ENCODE measurements around the gene JAK2. TPM values are rescaled to one million over a fixed set of nuclear protein-coding genes. Genes with fewer than 3 reads are reported as not detected.
A peak's percentile ranks its signal among the peaks of the same experiment; 100 is the strongest.

Gene JAK2
- total RNA-seq, 2 donors from 2014 or later = 10.4 to 12.3 TPM

- DNase-seq = no peak
- Histone ChIP-seq H3K36me3 (ENCODE audit: control insufficient read depth, insufficient read depth, low read length) (no peaks in the 10 kb centered on the region), H3K27me3 (ENCODE audit: control insufficient read depth, insufficient read depth, low read length, poor library complexity, severe bottlenecking) (peaks cover 8% of the 10 kb centered on the region), H3K9me3 (ENCODE audit: control insufficient read depth, low read length) (no peaks in the 10 kb centered on the region), H3K9ac (ENCODE audit: extremely low read depth, low read length, poor library complexity, severe bottlenecking) (no peak overlapping the region), H3K27ac (ENCODE audit: low read depth, low read length) (no peak overlapping the region), H3K4me1 (ENCODE audit: control insufficient read depth, insufficient read depth, low read length) (no peaks in the 10 kb centered on the region), H3K4me3 (ENCODE audit: low read length) (no peak overlapping the region)
- Mint-ChIP-seq H3K4me1 (peaks cover 8% of the 10 kb centered on the region), H3K9me3 (no peaks in the 10 kb centered on the region), H3K36me3 (ENCODE audit: low read depth) (no peaks in the 10 kb centered on the region), H3K27me3 (ENCODE audit: insufficient read depth) (peaks cover 22% of the 10 kb centered on the region), H3K27ac (no peak overlapping the region), H3K4me3 (no peak overlapping the region)
- TF ChIP-seq CTCF (conservative IDR thresholded peaks at IDR 0.05) = no peak
- WGBS, 2 experiments (ENCODE audit: insufficient coverage in 1 of 2, insufficient read length in 1 of 2) = 80 to 95% methylated on average over 1 to 4 of the region's 4 CpGs
Observed at GRCh38 chr9:4980086-4980727, 4.9 kb upstream of the JAK2 start.

- H3K9me3 ChIP-seq (ENCODE audit: control insufficient read depth, low read length) = no peaks in the 10 kb centered on the region
- H3K4me3 Mint-ChIP-seq = no peak overlapping the region
- H3K27ac ChIP-seq (ENCODE audit: low read depth, low read length) = no peak overlapping the region
- TF ChIP-seq CTCF (conservative IDR thresholded peaks at IDR 0.05) = no peak
- peaks cover 19% of the 10 kb centered on the region for H3K4me1 Mint-ChIP-seq
- no peaks in the 10 kb centered on the region for H3K4me1 ChIP-seq (ENCODE audit: control insufficient read depth, insufficient read depth, low read length)
- 93% methylated on average over 2 of the region's 2 CpGs; no CpG with 5 or more reads in 1 of the 2 experiments for WGBS, 2 experiments (ENCODE audit: insufficient coverage in 1 of 2, insufficient read length in 1 of 2)
- H3K9me3 Mint-ChIP-seq = no peaks in the 10 kb centered on the region
- no peak overlapping the region for H3K27ac Mint-ChIP-seq
- no peaks in the 10 kb centered on the region for H3K36me3 Mint-ChIP-seq (ENCODE audit: low read depth)
- no peak overlapping the region for H3K4me3 ChIP-seq (ENCODE audit: low read length)
- H3K27me3 Mint-ChIP-seq (ENCODE audit: insufficient read depth) = peaks cover 22% of the 10 kb centered on the region
- peaks cover 8% of the 10 kb centered on the region for H3K27me3 ChIP-seq (ENCODE audit: control insufficient read depth, insufficient read depth, low read length, poor library complexity, severe bottlenecking)
- no peak overlapping the region for H3K9ac ChIP-seq (ENCODE audit: extremely low read depth, low read length, poor library complexity, severe bottlenecking)
- no peaks in the 10 kb centered on the region for H3K36me3 ChIP-seq (ENCODE audit: control insufficient read depth, insufficient read depth, low read length)
- no peak for DNase-seq
Observed at GRCh38 chr9:4982721-4983482, 2.2 kb upstream of the JAK2 start.

GRCh38 chr9:4983601-4984165 is 1.4 kb upstream of the JAK2 start:
- H3K9ac ChIP-seq (ENCODE audit: extremely low read depth, low read length, poor library complexity, severe bottlenecking) = no peak overlapping the region
- WGBS, 2 experiments (ENCODE audit: insufficient coverage in 1 of 2, insufficient read length in 1 of 2) = 74 to 78% methylated on average over 5 of the region's 5 CpGs
- no peaks in the 10 kb centered on the region for H3K9me3 ChIP-seq (ENCODE audit: control insufficient read depth, low read length)
- H3K36me3 Mint-ChIP-seq (ENCODE audit: low read depth) = no peaks in the 10 kb centered on the region
- peak overlapping the region; percentile 95 for H3K27ac Mint-ChIP-seq
- TF ChIP-seq CTCF (conservative IDR thresholded peaks at IDR 0.05) = no peak
- peak overlapping the region; percentile 90 for H3K4me3 ChIP-seq (ENCODE audit: low read length)
- H3K4me1 ChIP-seq (ENCODE audit: control insufficient read depth, insufficient read depth, low read length) = no peaks in the 10 kb centered on the region
- no peaks in the 10 kb centered on the region for H3K9me3 Mint-ChIP-seq
- no peaks in the 10 kb centered on the region for H3K36me3 ChIP-seq (ENCODE audit: control insufficient read depth, insufficient read depth, low read length)
- H3K27me3 Mint-ChIP-seq (ENCODE audit: insufficient read depth) = peaks cover 22% of the 10 kb centered on the region
- no peak for DNase-seq
- H3K27ac ChIP-seq (ENCODE audit: low read depth, low read length) = no peak overlapping the region
- peak overlapping the region; percentile 72 for H3K4me3 Mint-ChIP-seq
- peaks cover 8% of the 10 kb centered on the region for H3K27me3 ChIP-seq (ENCODE audit: control insufficient read depth, insufficient read depth, low read length, poor library complexity, severe bottlenecking)
- peaks cover 19% of the 10 kb centered on the region for H3K4me1 Mint-ChIP-seq

Data from endodermal cell (in vitro differentiated cells).